ENCODE data around the gene CA14.

DNA sequence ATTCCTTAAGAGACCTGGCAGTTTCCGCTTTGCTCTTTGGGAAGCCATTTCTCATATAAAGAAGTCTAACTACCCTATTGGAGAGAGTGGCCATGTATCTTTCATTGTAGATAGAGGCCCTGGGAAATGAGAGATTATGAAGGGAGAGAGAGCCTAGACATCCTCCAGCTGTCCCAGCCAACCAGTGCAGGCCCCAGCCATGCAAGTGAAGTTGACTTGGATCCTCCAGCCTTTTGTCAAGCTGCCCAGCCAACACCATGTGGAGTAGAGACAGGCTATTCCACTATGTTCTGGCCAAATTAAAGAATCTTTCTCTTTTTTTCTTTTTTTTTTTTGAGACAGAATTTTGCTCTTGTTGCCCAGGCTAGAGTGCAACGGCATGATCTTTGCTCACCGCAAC is 14.6 kb upstream of the CA14 start:
- TF ChIP-seq, protein P1, sequence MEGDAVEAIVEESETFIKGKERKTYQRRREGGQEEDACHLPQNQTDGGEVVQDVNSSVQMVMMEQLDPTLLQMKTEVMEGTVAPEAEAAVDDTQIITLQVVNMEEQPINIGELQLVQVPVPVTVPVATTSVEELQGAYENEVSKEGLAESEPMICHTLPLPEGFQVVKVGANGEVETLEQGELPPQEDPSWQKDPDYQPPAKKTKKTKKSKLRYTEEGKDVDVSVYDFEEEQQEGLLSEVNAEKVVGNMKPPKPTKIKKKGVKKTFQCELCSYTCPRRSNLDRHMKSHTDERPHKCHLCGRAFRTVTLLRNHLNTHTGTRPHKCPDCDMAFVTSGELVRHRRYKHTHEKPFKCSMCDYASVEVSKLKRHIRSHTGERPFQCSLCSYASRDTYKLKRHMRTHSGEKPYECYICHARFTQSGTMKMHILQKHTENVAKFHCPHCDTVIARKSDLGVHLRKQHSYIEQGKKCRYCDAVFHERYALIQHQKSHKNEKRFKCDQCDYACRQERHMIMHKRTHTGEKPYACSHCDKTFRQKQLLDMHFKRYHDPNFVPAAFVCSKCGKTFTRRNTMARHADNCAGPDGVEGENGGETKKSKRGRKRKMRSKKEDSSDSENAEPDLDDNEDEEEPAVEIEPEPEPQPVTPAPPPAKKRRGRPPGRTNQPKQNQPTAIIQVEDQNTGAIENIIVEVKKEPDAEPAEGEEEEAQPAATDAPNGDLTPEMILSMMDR (conservative IDR thresholded peaks at IDR 0.05; ENCODE audit: low read length), result no peak
- no peak for TF ChIP-seq EZH2phosphoT487 (IDR thresholded peaks at IDR 0.05; ENCODE audit: borderline replicate concordance)

Data from Loucy (cell line).